Spleen (tissue), 11 donors: ENCODE results near the gene TP53BP1. TPM values are rescaled to one million over a fixed set of nuclear protein-coding genes. Genes with fewer than 3 reads are reported as not detected.
"Not testable (repeated sequence)": the region's sequence is repeated elsewhere in the genome, so short reads cannot be mapped to it uniquely, and the experiment has no call there.

ENCODE experiments used
- DNase-seq: peaks from one replicate; pipeline ENCODE4 v3.0.0-alpha.2; 2020
- H3K27ac ChIP-seq, 8 donors: fragments of 200-600 bp; sonication (generic) in 7 of 8; 1 replicate in 4 of 8; 2 replicates in 4 of 8; pipeline versions ENCODE4 v1.5.0 to v1.8.0; 2016 to 2021; ENCODE audit warnings: inconsistent platforms in 4 of 8, mild to moderate bottlenecking in 4 of 8, moderate library complexity in 1 of 8
- H3K27me3 ChIP-seq, 7 donors: fragments of 200-600 bp; sonication (generic) in 6 of 7; replicated peaks in 1 of 7; 1 replicate in 4 of 7; 2 replicates in 3 of 7; pipeline versions ENCODE4 v1.5.0 to v1.8.0; 2016 to 2021; ENCODE audit warnings: inconsistent platforms in 3 of 7, mild to moderate bottlenecking in 1 of 7
- H3K36me3 ChIP-seq, 6 donors: fragments of 200-600 bp; sonication (generic) in 5 of 6; 1 replicate in 4 of 6; 2 replicates in 2 of 6; pipeline versions ENCODE4 v1.5.0 to v1.8.0; 2016 to 2021; ENCODE audit warnings: inconsistent platforms in 2 of 6
- H3K4me1 ChIP-seq, 6 donors: fragments of 200-600 bp; sonication (generic) in 5 of 6; 1 replicate in 3 of 6; 2 replicates in 3 of 6; pipeline versions ENCODE4 v1.5.0 to v1.8.0; 2016 to 2021; ENCODE audit warnings: inconsistent platforms in 3 of 6
- H3K4me3 ChIP-seq, 8 donors: fragments of 200-600 bp; sonication (generic) in 7 of 8; 1 replicate in 4 of 8; 2 replicates in 4 of 8; pipeline versions ENCODE4 v1.5.0 to v1.8.0; 2016 to 2021; ENCODE audit warnings: inconsistent platforms in 4 of 8, mild to moderate bottlenecking in 4 of 8, moderate library complexity in 2 of 8
- H3K9me3 ChIP-seq, 8 donors: fragments of 200-600 bp; sonication (generic) in 7 of 8; 1 replicate in 4 of 8; 2 replicates in 4 of 8; pipeline versions ENCODE4 v1.5.0 to v1.8.0; 2016 to 2021; ENCODE audit warnings: inconsistent platforms in 4 of 8
- POLR2A ChIP-seq, 3 donors: fragments of 450-650 bp; IDR thresholded peaks; one replicate each; pipeline ENCODE4 v1.5.1; 2017; ENCODE audit warnings: antibody characterized with exemption in 3 of 3, mild to moderate bottlenecking in 1 of 3
- POLR2AphosphoS5 ChIP-seq, 3 donors: sonication (generic); formaldehyde crosslinking; IDR thresholded peaks; one replicate each; pipeline ENCODE4 v1.5.1; 2017; ENCODE audit warnings: antibody characterized with exemption in 3 of 3
- WGBS, 5 donors: extraction: QIAGEN DNeasy Blood & Tissue Kit in 3 of 5; methylation state at CpG; one replicate each; pipeline versions ENCODE4 v1.1.5 to v1.1.7; 2013 to 2018; 5-methylcytosine and 5-hydroxymethylcytosine counted together
- intact Hi-C: fragments of 100-400 bp; cut with DNase I; formaldehyde crosslinking; loops from one replicate; pipeline ENCODE4 v1.15.0; 2023; ENCODE audit warnings: low total_unique reads
- polyA plus RNA-seq, 3 donors: library from polyadenylated mRNA; stranded (reverse); fragments of 200-250 nt; gene quantifications; one replicate each; pipeline ENCODE4 v1.2.1, GENCODE V29; 2013
- total RNA-seq, 7 donors: library from RNA; depleted of rRNA in 3 of 7; stranded (reverse); fragments of >200 nt in 3 of 7; fragmentation: NEBNext Ultra II Directional in 4 of 7; extraction: Animal tissue kit (Norgen Biotek cat#: 25700) in 4 of 7; gene quantifications; one replicate each; pipeline versions ENCODE4 v1.1.0 to v1.2.1, GENCODE V29; 2016 to 2021
- TF ChIP-seq, protein P1 (sequence below), 11 experiments: fragments of 200-600 bp in 7 of 11; fragments of 450-650 bp in 4 of 11; sonication (generic) in 4 of 11; IDR thresholded peaks in 8 of 11; conservative IDR thresholded peaks in 3 of 11; 1 replicate in 7 of 11; 2 replicates in 4 of 11; pipeline versions ENCODE4 v1.4.0 to v1.8.0; 2016 to 2021; ENCODE audit warnings: antibody characterized with exemption in 11 of 11, inconsistent platforms in 4 of 11, mild to moderate bottlenecking in 1 of 11
- donor health status: healthy with polysubstance abuse.
- donor health status: DM: no; HTN: no; CAD: no; lungs with moderate emphysema.
- donor health status: DM: no; HTN: no; CAD: no.
- donor health status: Bipolar disorder and iron deficiency.
- donor health status: healthy.
- donor health status: DM: no; HTN: no; CAD: no.
- donor health status: DM: yes; HTN: yes; CAD: no.

The TP53BP1 gene
- total and polyA plus RNA-seq, 10 donors, result 7.2 to 55.4 (median 41.1) TPM

DNA sequence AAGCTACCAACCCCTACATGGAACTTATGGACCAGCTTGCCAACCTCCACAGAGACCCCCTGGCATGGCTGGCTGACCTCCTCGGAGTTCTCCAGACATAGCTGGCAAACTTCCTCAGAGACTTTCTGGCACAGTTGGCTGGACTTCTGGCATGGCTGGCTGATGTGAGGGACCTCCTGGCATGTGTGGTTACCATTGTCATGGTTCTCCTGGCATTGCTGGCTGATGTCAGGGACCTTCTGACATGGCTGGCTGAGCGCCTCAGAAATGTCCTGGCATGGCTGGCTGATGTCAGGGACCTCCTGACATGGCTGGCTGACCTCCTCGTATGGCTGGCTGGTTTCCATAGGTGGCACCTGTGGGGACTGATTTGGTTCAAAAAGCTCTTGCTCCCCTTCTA lies 41.9 kb upstream of the TP53BP1 start:
- Histone ChIP-seq H3K4me3 (no peak overlapping the region), H3K27ac (no peak overlapping the region), H3K27me3 (no peaks in the 10 kb centered on the region), H3K9me3 (no peaks in the 10 kb centered on the region), H3K36me3 (peaks cover 0 to 39% (median 13%) of the 10 kb centered on the region in 6 donors), H3K4me1 (no peaks in the 10 kb centered on the region)
- DNase-seq, result no peak
- TF ChIP-seq POLR2A (IDR thresholded peaks at IDR 0.05) (no peak), POLR2AphosphoS5 (IDR thresholded peaks at IDR 0.05) (no peak)
- TF ChIP-seq, protein P1, sequence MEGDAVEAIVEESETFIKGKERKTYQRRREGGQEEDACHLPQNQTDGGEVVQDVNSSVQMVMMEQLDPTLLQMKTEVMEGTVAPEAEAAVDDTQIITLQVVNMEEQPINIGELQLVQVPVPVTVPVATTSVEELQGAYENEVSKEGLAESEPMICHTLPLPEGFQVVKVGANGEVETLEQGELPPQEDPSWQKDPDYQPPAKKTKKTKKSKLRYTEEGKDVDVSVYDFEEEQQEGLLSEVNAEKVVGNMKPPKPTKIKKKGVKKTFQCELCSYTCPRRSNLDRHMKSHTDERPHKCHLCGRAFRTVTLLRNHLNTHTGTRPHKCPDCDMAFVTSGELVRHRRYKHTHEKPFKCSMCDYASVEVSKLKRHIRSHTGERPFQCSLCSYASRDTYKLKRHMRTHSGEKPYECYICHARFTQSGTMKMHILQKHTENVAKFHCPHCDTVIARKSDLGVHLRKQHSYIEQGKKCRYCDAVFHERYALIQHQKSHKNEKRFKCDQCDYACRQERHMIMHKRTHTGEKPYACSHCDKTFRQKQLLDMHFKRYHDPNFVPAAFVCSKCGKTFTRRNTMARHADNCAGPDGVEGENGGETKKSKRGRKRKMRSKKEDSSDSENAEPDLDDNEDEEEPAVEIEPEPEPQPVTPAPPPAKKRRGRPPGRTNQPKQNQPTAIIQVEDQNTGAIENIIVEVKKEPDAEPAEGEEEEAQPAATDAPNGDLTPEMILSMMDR (IDR thresholded peaks at IDR 0.05 in 8 of 11, conservative IDR thresholded peaks at IDR 0.05 in 3 of 11), result no peak
- WGBS, 5 donors, result 79 to 90% (median 86%) methylated on average over 1 to 3 of the region's 3 CpGs
- intact Hi-C loops, result no loop called here

DNA sequence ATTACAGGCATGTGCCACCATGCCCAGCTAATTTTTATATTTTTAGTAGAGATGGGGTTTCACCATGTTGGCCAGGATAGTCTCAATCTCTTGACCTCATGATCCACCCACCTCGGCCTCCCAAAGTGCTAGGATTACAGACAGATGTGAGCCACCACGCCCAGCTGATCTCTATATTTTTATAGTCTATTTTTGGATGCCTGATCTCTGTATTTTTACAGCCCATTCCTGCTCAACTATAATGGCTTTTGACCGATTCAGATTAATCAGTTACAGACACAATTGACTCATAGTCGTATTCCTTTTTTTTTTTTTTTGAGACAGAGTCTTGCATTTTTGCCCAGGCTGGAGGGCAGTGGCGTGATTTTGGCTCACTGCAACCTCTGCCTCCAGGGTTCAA lies 39.9 kb upstream of the TP53BP1 start:
- H3K4me3 ChIP-seq, H3K4me1 ChIP-seq, H3K27me3 ChIP-seq, H3K9me3 ChIP-seq, intact Hi-C loops, DNase-seq, H3K27ac ChIP-seq: not testable (repeated sequence)
- peaks cover 0 to 27% (median 13%) of the 10 kb centered on the region in 6 donors for H3K36me3 ChIP-seq
- 85 to 97% (median 89%) methylated on average over 5 of the region's 5 CpGs for WGBS, 5 donors

DNA sequence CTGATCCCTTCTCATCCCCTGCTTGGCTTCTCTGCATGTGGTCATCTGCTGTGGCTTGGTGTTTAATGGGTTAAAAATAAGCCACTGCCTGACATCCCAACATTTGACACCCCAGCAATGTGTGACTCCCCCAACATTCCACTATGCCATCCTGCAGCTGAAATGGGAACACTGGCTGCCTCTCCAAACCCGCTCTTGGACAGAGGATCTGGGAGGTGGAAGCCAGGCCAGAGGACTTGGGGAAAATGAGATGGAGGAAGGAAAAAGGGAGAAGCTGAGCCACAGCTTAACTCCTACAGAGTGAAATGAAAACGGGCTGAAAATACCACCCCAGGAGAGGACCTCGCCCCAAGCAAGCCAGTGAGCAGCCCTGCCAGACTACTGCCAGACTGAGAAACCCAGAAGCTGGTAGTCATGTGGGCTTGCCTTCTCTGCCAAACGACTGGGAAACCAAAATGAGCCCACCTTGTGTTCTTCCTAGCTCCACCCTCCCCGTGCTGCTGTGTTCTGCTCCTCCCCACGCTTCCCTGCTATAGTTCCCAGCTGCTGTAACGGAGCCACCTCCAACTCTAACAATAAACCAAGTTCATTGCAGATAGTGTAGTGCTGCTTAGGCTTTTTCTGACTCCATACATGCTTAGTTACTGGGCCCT lies 38.2 kb upstream of the TP53BP1 start:
- no peak overlapping the region for H3K27ac ChIP-seq
- intact Hi-C loops, result no loop called here
- WGBS, 5 donors, result 45 to 64% (median 60%) methylated on average over 7 of the region's 7 CpGs
- no peaks in the 10 kb centered on the region for H3K9me3 ChIP-seq
- DNase-seq, result no peak
- peaks cover 0 to 23% (median 13%) of the 10 kb centered on the region in 6 donors for H3K36me3 ChIP-seq
- H3K4me1 ChIP-seq, result no peaks in the 10 kb centered on the region
- TF ChIP-seq POLR2A (IDR thresholded peaks at IDR 0.05), result no peak
- TF ChIP-seq, protein P1 (IDR thresholded peaks at IDR 0.05 in 8 of 11, conservative IDR thresholded peaks at IDR 0.05 in 3 of 11), result no peak
- TF ChIP-seq POLR2AphosphoS5 (IDR thresholded peaks at IDR 0.05), result no peak
- no peak overlapping the region for H3K4me3 ChIP-seq
- H3K27me3 ChIP-seq, result no peaks in the 10 kb centered on the region

DNA sequence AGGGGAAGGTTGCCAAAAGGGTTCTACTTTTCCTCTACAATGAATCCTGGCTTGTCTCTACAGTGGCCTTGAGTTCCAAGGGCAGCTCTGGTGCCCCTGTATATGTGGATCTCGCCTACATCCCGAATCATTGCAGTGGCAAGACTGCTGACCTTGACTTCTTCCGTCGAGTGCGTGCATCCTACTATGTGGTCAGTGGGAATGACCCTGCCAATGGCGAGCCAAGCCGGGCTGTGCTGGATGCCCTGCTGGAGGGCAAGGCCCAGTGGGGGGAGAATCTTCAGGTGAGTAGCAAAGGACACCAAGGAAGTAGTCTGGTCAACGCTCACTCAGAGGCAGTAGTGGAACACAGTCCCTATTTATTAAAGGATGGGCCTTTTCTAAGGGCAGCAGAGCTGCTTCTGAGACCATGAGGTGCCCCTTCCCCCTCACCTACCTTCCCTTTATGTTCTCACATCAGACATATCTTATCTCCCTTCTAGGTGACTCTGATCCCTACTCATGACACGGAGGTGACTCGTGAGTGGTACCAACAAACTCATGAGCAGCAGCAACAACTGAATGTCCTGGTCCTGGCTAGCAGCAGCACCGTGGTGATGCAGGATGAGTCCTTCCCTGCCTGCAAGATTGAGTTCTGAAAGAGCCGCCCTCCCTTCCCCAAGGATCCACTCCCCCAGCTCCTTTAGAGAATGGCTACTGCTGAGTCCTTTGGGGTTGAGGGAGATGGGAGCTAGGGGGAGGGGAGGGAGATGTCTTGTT lies 36.8 kb upstream of the TP53BP1 start:
- Histone ChIP-seq H3K4me3 (no peak overlapping the region), H3K4me1 (no peaks in the 10 kb centered on the region), H3K27me3 (no peaks in the 10 kb centered on the region), H3K36me3 (peaks cover 0 to 13% (median 8%) of the 10 kb centered on the region in 6 donors), H3K9me3 (no peaks in the 10 kb centered on the region), H3K27ac (no peak overlapping the region)
- DNase-seq, result peak; percentile 14
- intact Hi-C loops, result no loop called here
- 66 to 91% (median 81%) methylated on average over 10 to 12 of the region's 12 CpGs for WGBS, 5 donors
- TF ChIP-seq POLR2A (IDR thresholded peaks at IDR 0.05) (no peak), POLR2AphosphoS5 (IDR thresholded peaks at IDR 0.05) (no peak)
- TF ChIP-seq, protein P1 (IDR thresholded peaks at IDR 0.05 in 8 of 11, conservative IDR thresholded peaks at IDR 0.05 in 3 of 11), result no peak
